NCI-H510A treated with DMSO at 0.1 percent for 48 hours (cell line): Measurements from ENCODE around the gene TSPEAR.

Experiments
- DNase-seq: peaks from one replicate; lab custom pipeline; 2025; lab: John Stamatoyannopoulos, UW

TSPEAR gene

DNA sequence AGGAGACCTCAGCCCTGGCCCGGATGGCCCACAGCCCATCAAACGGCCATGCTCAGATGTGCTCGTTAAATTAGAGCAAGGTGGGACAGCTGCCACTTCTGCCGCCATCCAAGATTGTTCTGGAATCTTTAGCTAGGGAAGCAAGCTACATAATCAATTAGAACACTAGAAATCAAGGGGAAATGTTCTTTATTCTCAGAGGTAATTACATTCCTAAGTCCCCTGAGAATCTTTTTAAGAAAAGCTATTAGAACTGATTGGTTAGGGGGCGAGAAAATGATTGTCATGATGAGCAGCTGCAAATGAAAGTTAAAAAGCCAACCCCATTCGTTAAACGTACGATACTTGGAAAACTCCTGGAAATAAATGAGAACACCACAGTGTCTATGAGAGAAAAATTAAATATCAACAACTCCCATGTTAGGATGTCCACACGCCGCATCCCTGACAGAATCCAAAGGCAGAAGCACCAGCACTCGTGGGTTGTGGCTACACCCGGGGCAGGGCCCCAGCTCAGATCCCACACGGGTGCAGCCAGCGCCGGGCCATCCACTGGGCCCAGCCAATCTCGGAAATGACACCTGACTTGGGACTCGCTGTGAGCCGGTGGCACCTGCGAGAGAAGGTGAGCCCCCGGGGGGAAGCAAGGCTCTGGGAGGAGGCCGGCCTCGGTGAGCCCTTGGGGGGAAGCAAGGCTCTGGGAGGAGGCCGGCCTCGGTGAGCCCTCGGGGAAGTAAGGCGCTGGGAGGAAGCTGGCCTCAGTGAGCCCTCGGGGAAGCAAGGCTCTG, 209.0 kb downstream of the TSPEAR start:
- no peak for DNase-seq

DNA sequence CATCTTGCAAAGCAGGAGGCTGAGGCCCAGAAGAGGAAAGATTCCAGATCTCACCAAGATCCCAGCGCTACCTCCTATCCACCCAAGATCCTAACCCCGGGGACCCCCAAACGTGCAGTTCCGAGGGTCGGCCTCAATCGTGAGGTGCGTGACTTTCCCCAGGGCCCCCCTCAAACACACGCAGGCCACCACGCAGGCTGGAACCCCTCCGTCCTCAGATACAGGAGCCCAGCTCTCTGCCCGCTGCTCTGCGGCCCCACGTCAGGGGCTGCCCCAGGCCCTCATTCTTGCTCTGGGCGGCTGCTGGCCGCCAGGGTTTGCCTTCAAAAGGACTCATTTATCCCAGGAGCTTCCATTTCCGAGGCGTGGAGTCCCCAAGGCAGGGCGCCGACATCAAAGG, 211.3 kb downstream of the TSPEAR start:
- no peak for DNase-seq

DNA sequence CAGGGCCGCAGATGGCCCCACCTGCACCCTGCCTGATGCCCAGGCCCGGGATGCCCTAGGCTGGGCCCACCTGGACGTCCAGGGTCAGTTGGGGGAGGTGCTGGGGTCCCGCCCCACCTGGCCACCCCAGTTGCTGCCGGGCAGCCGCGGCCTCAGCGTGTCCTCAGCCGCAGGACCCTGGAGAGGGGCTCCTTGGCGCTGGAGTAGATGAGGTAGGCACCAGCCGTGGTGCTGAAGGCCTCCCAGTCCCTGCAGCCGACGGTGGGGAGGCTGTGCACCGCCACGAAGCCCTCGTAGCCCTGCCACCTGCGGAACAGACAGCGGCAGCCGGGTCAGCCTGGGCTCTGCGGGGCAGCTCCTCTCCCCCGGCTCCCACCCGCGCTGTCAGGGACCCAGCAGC, 211.7 kb downstream of the TSPEAR start:
- DNase-seq: no peak

DNA sequence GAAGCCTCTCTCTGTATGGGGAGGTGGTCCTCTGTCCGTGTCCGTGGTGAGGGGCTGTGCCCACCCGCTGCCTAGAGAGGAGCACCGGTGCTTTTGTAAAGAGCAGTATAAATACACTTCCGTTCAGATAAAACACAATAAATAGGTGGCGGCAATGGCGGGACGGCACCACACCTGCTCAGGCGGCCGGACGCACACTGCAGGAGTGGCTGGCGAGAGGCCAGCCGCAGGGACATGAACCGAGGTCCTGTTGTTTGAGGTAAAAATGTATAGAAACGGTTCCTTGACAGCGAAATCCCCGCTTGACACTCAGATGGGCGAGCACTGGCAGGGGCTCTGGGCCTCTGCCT, 212.2 kb downstream of the TSPEAR start:
- no peak for DNase-seq

DNA sequence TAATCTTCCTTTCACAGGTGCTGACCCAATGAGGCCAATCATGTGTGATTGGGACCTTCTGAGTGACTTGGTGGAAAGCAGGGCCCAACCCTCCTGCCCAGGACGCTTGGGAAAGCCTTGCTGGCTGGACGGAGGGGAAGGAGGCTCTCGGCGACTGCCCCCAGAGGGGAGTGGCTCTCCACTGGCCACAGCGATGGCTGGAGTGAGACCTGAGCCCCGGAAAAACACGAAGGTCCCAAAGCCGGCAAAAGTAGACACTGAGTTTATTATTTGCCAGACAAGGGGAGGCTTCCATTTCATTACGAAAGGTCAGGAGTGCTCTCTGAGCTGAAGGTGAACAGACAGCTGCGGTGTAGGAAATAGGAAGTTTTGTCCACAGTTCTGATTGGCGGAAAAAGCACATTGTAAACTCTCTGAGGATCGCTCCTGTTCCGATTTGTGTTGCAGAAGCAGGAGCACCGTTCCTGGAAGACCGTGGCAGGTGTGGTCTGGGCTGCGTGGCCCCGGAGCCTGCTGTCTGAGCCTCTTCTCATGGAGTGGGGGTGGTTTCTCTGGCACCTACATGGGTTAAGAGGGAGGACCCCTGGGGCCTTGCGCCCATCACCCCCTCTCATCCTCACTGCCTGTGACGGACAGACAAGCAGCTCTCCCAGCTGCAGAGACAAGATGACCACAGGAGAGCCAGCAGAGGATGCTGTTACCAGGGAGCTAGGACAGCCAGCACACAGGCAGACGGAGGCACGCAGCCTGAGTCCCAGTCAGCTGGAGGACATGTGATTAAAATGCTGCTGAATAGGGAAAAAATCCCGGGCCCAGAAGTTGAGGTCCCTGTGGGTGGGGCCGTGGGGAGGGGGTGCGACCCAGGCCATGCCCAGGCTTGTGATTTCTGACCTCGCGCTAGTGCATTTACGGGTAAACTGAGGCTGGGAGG, 212.8 kb downstream of the TSPEAR start:
- no peak for DNase-seq

DNA sequence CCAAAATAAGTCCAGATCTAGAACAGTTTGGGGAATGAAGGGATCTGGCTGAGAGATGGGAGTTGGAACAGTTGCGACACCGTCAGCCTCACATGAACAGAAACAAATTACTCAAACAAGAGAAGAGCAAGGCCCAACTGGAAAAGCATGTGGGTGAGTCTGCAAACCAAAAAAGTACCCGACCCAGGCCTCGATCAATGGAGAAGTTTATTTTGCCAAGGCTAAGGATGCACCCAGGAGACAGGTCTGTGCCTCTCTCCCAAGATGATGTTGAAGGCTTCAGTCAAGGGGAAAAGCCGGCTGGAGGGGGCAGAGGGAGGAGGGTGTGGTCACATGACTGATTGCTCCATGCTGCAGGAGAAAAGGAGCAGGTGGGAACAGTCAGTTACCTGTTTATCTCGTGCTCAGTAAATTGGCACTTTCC, 213.7 kb downstream of the TSPEAR start:
- peak; percentile 28 for DNase-seq

DNA sequence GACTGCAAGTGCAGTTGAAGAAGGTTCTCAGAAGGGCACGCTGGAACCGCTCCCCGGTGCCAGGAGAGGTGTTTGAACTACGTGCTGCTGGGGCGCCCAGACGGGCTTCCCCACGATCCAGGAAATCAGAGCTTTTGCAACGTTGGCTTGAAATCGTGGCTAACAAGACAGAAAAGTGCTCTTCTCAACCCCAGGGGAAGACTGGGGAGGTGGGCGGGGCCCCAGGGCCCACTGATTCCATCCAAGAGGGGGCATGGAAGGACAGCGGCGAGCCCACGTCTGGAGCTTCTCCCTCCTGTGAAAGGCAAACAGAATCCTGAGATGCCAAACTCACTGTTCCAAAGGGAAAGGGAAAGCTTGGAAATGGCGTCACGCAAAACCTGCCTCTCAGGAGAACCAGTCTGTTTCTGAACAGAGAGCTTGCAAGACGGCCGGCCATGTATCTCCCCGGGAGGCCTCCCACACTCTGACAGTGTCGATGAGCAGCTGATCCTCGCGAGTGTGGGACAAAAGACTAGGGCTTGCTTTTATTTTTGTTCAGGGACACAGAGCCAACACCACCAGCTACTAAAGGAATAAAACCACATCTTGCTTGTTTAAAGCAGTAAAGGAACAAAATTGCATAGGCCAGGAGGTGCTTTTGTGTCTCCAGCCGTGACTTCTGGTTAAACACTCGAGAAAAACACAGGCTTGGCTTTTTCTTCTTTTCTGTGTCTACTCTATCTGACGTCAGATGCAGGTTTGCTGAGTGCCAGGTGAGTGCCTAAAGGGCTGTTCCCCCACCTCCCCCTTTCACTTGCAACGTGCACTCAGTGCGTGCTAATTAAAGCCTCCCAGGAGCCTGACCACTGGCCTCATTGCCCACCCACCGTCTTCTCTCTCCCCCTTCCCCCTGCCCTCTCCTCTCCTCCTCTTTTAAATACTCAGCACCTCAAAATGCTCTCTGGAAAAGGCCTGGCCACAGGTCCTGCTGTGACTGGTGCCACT, 214.5 kb downstream of the TSPEAR start:
- DNase-seq: peak; percentile 17

DNA sequence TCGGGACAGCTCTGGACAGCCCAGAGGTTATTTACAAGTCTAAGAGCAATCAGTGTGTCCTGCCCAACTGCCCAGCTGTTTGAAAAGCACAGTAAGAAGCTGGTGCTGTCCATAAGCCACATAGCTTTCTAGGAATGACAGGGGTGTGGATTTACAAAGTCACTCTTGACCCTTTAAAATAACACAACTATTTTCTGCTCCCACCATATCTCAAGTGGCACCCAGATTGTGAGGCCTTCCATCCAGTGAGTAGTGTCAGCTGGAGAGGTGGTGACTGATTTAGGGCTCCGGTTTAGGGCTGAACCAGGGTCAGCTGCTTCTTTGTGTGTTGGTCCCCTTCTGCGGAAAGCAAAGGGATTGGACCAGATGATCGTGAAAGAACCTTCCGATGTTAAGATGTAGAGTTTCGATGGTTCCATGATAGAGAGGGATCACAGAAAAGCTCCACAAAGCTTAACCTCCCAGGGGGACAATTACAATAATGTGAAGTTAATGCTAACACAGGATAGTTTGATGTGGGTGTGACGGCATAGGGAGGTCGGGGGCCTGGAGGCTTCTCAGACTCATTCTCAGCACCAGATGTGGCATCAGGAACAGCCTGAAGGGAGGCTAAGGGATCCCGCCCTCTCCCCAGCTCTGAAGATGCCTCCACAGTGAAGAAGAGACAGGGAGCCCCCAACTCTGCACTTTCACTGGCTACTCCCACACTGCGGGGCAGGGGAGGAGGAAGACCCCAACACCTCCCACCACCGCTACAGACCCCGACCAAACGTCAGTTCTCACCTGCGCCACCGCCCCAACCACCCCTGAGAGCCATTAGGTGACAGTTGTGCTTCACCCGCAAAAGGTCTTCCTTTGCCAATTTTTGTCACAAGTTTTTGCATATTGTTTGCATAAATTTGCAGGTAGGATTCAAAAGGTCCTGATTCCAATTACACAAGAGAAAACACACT, 215.5 kb downstream of the TSPEAR start:
- no peak for DNase-seq

DNA sequence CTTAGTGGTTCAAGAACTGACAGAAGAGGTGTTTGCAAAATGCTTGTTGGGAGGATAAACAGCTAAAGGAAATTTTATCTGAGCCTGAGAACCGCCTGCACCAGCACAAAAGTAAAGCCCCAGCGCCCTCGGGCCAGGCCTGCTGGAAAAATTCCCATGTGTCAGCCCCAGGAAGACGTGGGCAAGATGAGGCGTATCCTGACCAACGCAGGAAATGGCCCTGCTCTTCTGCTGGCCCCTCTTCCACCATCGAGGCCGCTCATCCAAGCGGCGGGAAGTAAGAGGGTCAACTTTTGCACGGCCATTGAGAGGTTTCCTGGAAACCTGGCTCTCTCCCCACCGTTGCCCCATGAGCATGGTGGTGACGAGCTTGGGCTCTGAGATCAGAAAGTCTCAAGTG, 216.4 kb downstream of the TSPEAR start:
- DNase-seq: no peak

DNA sequence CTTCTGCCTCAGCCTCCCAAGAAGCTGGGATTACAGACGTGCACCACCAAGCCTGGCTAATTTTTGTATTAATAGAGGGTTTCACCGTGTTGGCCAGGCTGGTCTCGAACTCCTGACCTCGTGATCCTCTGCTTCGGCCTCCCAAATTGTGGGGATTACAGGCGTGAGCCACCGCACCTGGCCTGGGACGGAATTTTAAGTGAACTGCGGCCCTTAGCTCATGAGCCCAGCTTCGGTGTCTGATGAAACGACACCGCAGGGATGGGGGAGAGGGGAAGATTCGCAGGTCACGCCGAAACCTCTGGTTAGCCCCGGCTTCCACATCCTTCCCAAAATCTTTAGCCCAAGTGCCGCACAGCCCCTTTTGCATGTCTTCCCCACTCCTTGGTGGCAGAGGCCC, 217.0 kb downstream of the TSPEAR start:
- DNase-seq: no peak

DNA sequence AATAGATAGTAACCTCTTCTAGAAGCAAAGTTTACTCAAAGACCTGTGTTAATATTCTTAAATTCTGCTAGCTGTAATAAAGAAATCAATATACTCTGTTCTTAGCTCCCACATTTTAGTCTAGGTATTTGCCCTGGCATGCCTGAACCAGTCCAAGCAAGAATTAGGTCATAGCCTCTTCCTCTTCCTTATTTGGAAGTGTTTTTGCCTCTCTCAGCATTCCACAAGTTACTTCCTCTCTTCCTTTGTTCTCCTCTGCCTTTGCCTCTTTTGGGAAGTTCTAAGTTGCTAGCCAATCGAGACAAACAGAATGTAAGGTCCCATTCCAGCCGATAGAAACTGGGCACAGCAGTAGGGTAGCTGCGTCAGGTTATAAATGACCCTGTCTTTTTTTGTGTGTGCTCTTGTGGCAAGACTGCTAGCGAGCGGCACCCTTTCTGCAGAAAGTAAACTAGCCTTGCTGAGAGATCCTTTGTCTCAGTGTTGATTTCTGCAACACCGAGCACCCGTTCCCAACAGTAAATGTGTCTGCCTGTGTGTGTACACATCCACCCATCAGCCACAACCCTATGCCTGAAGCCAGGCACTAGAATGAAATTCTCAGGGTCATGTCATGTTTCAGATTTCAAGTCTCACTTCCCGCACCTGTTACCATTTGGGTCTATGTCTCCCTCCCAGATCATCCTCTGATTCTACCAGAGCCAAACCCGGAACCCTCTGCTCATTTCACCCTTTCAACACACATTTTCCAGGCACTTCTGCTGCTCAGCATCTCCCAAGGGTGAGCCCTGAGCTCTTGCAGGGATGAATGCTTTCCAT, 218.6 kb downstream of the TSPEAR start:
- DNase-seq: no peak

DNA sequence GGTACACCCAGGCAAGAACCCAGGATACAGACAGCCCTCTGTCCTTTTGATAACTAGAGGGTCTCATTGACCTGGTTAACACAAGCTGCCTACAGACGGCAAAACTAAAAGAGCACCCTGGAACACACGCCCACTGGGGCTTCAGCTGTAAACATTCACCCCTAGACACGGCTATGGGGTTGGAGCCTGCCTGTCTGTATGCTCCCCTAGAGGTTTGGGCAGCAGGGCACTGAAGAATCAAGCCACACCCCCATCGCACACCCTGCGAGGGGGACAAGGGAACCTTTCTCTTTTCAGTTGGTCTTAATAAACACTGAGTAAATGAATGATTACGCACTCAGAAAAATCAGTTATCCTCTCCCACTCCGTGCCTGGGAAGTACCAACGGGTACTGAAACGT, 220.6 kb downstream of the TSPEAR start:
- DNase-seq: no peak

DNA sequence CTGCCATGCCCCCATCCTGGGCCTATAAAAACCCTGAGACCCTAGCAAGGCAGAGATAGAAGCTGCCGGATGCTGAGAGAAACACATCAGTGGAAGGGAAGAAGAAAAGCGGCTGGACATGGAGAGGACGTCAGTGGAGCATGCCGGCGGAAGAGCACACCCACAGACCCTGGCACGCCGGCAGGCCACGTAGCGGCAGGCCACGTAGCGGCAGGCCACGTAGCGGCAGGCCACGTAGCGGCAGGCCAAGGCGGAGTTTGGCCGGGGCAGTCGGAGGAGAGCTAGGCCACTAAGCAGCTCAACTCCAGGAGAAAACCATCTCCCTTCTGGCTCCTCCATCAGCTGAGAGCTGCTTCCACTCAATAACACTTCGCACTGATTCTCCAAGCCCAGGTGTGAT, 221.0 kb downstream of the TSPEAR start:
- no peak for DNase-seq

DNA sequence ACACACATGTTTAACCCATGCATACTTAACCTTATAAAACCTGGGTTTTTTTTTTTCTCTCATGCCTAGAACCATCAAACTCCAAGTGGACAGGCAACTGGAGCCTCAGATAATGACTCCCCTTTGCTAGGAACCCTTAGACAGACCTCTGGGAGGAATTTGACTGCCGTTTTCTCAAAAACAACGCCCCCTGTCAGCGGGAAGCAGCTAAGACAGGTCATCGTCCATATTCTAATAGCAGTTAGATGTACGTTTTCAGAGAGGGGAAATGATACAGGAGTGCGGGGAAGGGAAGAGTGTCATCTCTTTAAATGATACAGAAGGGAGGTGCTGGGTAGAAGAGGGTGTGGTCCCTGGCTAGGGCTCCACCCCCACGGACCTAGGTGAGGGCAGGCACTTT, 221.4 kb downstream of the TSPEAR start:
- no peak for DNase-seq

DNA sequence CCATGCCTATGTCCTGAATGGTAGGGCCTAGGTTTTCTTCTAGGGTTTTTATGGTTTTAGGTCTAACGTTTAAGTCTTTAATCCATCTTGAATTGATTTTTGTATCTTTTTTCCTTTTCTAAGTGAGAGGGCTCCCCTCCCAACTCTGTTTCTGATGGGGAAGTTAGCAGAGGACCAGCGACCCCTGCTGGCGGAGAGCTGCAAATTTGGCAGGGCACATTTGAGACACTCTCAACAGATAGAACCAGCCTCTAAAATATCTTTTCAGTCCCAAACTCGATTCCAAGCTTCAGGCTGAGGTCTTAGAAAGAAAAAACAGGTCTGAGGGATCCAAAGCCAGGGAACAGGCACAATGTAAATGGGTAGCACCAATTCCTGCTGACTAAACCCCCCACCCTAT, 223.5 kb downstream of the TSPEAR start:
- DNase-seq: no peak

DNA sequence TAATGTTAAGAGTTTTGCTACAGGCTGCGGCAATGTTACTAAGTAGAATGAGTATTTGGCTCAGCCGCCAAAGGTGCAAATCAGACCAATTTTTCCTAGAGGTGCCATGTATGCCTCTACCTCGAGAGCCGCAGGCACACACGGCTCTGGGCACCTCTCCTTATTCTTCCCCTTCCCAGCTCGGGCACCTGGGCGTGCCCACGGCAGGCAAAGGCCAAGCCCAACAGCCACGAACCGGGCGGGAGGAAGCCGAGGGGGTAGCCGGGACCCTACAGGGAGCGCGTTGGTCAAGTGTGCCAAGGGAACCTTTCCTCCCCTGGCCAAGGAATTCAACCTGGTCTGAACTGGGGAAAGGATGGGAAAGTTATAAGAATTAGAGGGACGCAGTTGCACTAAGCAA, 225.1 kb downstream of the TSPEAR start:
- DNase-seq: no peak

DNA sequence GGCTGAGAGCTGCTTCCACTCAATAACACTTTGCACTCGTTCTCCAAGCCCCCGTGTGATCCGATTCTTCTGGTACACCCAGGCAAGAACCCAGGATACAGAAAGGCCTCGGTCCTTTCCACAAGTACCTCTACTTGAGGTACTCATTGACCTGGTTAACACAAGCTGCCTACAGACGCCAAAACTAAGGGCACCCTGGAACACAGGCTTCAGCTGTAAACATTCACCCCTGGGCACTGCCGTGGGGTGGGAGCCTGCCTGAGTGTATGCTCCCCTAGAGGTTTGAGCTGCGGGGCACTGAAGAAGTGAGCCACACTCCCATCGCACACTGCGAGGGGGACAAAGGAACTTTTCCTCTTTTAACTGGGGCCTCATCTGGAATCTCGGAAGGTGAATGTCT, 225.6 kb downstream of the TSPEAR start:
- DNase-seq: no peak

DNA sequence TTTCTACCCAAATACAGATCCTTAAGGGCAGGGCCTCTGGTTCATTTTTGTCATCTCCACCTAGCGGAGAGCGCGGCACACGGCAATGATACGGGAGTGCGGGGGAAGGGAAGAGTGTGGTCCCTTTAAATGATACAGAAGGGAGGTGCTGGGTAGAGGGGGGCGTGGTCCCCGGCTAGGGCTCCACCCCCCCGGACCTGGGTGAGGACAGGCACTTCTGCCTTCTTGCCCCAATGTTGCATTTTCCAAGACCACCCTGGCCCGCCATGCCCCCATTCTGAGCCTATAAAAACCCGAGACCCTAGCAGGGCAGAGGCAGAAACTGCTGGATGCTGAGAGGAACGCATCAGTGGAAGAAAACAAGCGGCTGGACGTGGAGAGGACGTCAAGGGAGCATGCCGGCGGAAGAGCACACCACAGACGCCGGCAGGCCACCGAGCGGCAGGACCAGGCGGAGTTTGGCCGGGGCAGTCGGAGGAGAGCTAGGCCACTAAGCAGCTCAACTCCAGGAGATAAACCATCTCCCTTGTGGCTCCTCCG, 226.0 kb downstream of the TSPEAR start:
- DNase-seq: no peak

DNA sequence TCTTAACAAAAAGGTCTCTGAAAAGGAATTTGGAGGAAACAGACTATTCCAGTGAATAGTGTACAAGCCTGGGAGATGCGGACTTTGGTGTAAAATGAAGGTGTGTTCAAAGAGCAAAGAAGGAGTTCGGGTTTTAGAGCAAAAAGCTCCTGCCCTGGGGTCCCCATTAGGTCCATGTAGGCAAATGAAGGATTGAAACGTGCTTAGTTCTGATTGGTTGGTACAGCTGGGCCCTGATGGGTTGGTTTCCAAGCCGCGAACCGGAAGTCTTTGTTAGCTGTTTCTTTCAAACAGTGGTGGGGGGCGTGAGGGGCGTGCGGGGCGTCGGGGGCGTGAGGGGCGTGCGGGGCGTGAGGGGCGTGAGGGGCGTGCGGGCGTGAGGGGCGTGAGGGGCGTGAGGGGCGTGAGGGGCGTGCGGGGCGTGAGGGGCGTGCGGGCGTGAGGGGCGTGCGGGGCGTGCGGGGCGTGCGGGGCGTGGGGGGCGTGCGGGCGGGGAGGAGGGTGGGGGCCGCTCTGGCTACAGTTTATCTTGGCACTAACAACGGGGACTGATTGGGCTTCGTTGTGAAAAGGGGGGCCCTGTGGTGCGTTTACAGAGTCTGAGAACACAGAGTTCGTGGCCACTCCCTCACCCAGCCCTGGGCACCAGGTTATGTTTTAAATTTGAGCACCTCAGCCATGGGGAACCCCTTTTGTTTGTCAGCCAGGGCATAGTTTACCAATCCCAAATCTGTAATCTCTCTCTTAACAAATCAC, 226.7 kb downstream of the TSPEAR start:
- no peak for DNase-seq
